ENCODE measurements around the gene GRIN2C. TPM values are rescaled to one million over a fixed set of nuclear protein-coding genes. Genes with fewer than 3 reads are reported as not detected.

The GRIN2C gene
- total RNA-seq, 4 donors from 2014 or later: 0.17 to 0.38 (median 0.27) TPM

DNA sequence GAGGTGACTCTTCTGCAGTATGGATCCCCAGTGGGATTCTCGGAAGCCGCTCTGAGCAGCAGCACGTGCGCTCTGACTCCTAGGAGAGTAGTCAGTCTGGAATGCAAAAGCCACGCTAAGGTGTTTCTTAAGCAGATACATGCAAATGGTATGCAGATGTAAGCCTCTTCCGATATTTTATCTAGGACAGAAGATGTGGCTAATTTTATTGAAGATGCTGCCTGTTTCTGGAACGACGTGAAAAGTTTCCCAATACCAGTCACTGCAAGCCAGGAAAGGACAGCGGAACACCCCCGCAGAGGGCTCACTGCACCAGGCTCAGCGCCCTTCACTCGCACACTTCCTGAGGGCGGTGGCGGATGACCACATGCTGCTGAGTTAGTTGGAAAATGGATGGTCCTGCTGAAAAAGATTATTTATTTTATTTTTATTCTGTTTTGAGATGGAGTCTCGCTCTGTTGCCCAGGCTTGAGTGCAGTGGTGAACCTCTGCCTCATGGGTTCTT lies 23.6 kb upstream of the GRIN2C start:
- no peak for TF ChIP-seq CTCF (IDR thresholded peaks at IDR 0.05; ENCODE audit: low read depth)

DNA sequence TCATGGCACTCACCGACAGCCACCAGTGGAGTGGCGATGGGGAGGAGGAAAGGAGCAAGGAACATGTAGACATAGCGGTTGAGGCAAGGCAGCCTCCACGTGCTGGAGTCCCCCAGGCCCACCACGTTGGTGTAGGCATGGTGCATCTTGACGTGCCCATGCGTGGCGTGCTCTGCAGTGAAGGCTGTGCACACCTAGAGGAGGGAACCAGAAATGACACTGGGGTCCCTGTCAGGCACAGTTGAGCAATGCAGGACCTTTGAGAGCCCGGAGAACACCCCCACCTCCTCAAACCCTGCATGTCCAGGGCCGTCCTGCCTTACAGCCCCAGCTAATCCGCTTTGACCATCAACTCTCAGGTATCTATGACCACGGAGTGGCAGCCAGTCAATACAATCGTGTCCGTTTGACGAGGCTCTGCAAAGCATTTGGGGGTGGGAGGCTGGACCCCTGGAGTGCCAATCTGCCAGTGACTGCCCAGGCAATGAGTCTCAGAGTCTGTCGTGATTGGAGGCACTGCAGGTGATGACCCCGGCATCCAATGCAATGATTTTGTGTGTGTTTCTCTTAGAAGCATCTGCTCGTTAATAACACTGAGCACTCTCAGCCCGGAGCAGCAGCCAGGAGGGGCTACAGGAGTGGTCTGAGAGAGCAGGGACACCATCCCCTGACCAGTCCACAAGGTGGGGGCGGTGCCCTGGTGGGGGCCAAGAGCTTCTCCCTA lies 23.0 kb upstream of the GRIN2C start:
- TF ChIP-seq CTCF (IDR thresholded peaks at IDR 0.05; ENCODE audit: low read depth): no peak

DNA sequence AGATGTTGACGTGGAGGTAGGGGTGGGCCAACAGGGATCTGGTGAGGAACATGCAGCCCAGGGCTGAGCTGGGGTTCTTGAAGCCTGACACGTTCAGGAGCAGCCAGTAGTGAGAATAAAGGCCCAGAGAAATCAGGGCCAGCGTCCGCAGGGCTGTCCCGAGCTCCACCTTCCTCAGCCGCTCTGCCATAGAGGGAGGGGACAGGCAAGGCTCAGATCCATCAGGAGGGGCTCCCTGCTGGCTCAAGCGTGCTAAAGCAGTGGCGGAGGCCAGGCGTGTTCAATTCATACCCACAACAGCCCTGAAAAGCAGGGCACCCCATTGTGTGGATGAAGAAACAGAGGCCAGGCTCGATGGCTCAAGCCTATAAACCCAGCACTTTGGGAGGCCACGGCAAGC lies 21.4 kb upstream of the GRIN2C start:
- TF ChIP-seq CTCF (IDR thresholded peaks at IDR 0.05; ENCODE audit: low read depth): no peak

GRCh38 chr17:74879308-74879707 lies 19.6 kb upstream of the GRIN2C start:
- no peak for TF ChIP-seq CTCF (IDR thresholded peaks at IDR 0.05; ENCODE audit: low read depth)

DNA sequence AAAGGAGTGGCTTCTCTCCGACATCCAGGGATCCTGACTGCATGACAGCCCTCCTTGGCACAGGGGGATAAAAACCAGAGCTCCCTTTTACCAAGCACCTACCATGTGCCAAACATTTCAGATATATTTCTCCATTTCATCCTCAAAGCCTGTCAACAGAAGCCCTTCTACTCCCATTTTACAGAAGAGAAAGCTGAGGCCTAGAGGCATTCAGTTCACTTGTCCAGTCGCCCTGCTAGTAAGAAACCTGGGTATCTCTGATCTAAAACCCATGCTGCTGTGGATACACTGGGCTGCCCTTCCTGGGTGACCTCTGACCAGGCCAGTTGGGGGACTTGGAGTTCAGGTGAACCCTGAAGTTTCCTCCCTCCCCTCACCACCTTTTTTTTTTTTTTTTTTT lies 19.0 kb upstream of the GRIN2C start:
- TF ChIP-seq CTCF (IDR thresholded peaks at IDR 0.05; ENCODE audit: low read depth): no peak

DNA sequence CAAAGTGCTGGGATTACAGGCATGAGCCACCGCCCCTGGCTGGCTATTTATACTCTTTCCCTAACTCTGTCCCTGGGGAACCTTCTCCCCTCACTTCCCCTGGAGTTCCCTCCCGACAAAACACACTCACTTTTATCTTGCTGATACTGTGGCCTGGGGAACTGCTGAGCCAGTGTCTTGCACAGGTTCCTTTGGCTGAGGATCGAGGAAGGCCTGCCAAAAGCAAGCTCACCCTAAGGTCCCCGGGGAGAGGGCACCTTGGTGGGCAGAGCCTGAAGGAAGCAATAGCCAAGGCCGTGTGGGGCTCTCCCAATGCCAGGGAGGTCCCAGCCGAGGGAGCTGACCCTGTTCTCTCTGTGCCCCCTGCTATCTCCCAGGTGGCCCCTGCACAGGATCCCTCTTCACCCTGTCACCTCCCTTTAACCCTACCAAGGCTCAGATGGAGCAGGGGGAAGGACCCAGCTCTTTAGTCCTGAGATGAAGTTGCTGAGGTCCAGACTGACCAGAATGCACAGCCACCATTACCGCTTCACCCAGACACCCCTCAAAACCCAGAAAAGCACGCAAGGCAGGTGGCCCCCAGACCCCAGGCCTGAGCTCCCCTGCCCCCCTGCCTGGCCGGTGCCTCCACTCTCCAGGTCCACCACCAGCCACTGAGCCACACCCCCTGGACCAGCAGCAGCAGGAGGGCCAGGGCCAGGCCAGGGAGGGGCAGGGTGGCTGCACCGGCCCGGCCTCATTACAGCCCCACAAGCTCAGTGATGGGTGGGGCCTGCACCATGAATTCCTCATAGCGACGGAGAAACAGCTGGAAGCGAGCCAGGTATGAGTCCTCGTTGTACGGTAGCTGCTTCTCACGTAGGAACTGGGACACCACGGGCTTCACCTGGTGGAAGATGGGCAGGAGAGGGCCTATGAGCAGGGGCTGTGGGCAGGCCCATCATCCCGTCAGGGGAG lies 18.2 kb upstream of the GRIN2C start:
- TF ChIP-seq CTCF (IDR thresholded peaks at IDR 0.05; ENCODE audit: low read depth): no peak

Measured in subcutaneous adipose tissue (tissue), 4 donors.